ENCODE measurements around the gene MAVS.

Gene MAVS

DNA sequence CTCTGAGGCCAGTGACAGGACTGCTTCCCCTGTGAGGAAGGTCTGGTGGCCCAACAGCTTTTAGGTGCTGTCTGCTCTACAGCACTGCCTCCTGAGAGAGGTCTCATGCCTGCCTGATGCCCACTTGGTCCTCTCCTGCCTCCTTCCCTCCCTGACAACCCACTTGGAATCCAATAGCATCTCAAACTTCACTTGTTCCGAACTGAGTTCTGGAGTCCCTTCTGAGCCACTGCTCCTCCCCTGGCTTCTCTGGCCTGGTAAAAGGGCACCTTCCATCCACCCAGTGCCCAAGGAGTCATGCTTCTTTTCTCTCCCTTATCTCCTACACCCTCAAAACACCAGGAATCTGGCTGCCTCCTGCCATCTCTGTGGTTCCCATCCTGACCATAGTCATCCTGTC is 1.9 kb downstream of the MAVS start:
- TF ChIP-seq, protein P1, sequence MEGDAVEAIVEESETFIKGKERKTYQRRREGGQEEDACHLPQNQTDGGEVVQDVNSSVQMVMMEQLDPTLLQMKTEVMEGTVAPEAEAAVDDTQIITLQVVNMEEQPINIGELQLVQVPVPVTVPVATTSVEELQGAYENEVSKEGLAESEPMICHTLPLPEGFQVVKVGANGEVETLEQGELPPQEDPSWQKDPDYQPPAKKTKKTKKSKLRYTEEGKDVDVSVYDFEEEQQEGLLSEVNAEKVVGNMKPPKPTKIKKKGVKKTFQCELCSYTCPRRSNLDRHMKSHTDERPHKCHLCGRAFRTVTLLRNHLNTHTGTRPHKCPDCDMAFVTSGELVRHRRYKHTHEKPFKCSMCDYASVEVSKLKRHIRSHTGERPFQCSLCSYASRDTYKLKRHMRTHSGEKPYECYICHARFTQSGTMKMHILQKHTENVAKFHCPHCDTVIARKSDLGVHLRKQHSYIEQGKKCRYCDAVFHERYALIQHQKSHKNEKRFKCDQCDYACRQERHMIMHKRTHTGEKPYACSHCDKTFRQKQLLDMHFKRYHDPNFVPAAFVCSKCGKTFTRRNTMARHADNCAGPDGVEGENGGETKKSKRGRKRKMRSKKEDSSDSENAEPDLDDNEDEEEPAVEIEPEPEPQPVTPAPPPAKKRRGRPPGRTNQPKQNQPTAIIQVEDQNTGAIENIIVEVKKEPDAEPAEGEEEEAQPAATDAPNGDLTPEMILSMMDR (conservative IDR thresholded peaks at IDR 0.05; ENCODE audit: low read depth, low read length) = no peak
- no peak overlapping the region for H3K4me3 ChIP-seq (ENCODE audit: low read length)
- no peak for DNase-seq (ENCODE audit: low read depth)

GRCh38 chr20:3854462-3854871 is 7.8 kb downstream of the MAVS start:
- DNase-seq (ENCODE audit: low read depth) = no peak
- TF ChIP-seq, protein P1 (conservative IDR thresholded peaks at IDR 0.05; ENCODE audit: low read depth, low read length) = no peak

GRCh38 chr20:3857405-3857804 is 10.8 kb downstream of the MAVS start:
- DNase-seq (ENCODE audit: low read depth) = no peak
- TF ChIP-seq, protein P1 (conservative IDR thresholded peaks at IDR 0.05; ENCODE audit: low read depth, low read length) = no peak
- no peak overlapping the region for H3K4me3 ChIP-seq (ENCODE audit: low read length)

More at GRCh38 chr20:3854462-3854871, 7.8 kb downstream of the MAVS start:
- H3K4me3 ChIP-seq (ENCODE audit: low read length) = no peak overlapping the region

GRCh38 chr20:3858689-3859088 is 12.1 kb downstream of the MAVS start:
- H3K4me3 ChIP-seq (ENCODE audit: low read length) = no peak overlapping the region
- no peak for DNase-seq (ENCODE audit: low read depth)
- TF ChIP-seq, protein P1 (conservative IDR thresholded peaks at IDR 0.05; ENCODE audit: low read depth, low read length) = no peak

- TF ChIP-seq, protein P1 (conservative IDR thresholded peaks at IDR 0.05; ENCODE audit: low read depth, low read length) = no peak
- no peak overlapping the region for H3K4me3 ChIP-seq (ENCODE audit: low read length)
- no peak for DNase-seq (ENCODE audit: low read depth)
Measured at GRCh38 chr20:3861191-3861590, 14.6 kb downstream of the MAVS start.

- TF ChIP-seq, protein P1 (conservative IDR thresholded peaks at IDR 0.05; ENCODE audit: low read depth, low read length) = no peak
- H3K4me3 ChIP-seq (ENCODE audit: low read length) = no peak overlapping the region
- no peak for DNase-seq (ENCODE audit: low read depth)
Measured at GRCh38 chr20:3862333-3862732, 15.7 kb downstream of the MAVS start.

- no peak overlapping the region for H3K4me3 ChIP-seq (ENCODE audit: low read length)
- DNase-seq (ENCODE audit: low read depth) = no peak
- TF ChIP-seq, protein P1 (conservative IDR thresholded peaks at IDR 0.05; ENCODE audit: low read depth, low read length) = no peak
Measured at GRCh38 chr20:3863317-3863716, 16.7 kb downstream of the MAVS start.

Measured in retinal pigment epithelial cell (primary cell).